Measurements from ENCODE around the gene PRSS16.
A peak's percentile ranks its signal among the peaks of the same experiment; 100 is the strongest.
"Not testable (repeated sequence)": the region's sequence is repeated elsewhere in the genome, so short reads cannot be mapped to it uniquely, and the experiment has no call there.

PRSS16 gene, protein sequence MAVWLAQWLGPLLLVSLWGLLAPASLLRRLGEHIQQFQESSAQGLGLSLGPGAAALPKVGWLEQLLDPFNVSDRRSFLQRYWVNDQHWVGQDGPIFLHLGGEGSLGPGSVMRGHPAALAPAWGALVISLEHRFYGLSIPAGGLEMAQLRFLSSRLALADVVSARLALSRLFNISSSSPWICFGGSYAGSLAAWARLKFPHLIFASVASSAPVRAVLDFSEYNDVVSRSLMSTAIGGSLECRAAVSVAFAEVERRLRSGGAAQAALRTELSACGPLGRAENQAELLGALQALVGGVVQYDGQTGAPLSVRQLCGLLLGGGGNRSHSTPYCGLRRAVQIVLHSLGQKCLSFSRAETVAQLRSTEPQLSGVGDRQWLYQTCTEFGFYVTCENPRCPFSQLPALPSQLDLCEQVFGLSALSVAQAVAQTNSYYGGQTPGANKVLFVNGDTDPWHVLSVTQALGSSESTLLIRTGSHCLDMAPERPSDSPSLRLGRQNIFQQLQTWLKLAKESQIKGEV

DNA sequence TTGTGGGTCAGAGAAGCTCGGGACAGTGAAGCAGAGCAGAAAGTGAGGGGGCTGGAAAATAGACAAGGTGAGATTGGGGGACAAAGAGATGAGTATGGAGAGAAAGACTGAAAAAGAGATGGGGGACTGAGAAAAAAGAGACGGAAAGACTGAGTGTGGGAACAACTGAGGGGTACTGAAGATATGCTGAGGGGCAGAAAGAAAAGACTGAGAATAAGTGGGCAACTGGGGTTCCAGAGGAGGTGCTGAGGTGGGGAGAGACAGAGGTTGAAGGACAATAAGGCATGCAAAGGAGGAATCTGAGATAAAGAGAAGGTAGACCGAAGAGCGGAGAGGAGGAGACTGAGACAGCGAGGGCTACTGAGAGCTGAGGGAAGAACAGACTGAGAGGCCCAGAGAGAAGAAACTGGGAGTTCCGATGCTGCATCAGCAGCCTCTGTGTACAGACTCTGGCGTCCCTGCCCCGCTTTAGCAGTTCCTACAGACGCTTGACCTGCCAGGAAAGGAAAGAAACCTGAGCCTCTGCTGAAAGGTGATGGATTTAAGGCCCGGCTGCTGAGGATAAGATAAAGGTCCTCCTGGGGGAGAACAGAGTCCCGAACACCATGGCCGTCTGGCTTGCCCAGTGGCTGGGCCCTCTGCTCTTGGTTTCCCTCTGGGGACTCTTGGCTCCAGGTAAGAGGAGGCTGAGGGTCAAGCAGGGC lies at the start of gene PRSS16:
PRSS16 (plus strand) TSS at position 569 of the 704 bp plus-strand sequence; CDS start at position 606, 37 bp downstream.
- DNase-seq (ENCODE audit: low read depth in 2 of 2), result no peak

DNA sequence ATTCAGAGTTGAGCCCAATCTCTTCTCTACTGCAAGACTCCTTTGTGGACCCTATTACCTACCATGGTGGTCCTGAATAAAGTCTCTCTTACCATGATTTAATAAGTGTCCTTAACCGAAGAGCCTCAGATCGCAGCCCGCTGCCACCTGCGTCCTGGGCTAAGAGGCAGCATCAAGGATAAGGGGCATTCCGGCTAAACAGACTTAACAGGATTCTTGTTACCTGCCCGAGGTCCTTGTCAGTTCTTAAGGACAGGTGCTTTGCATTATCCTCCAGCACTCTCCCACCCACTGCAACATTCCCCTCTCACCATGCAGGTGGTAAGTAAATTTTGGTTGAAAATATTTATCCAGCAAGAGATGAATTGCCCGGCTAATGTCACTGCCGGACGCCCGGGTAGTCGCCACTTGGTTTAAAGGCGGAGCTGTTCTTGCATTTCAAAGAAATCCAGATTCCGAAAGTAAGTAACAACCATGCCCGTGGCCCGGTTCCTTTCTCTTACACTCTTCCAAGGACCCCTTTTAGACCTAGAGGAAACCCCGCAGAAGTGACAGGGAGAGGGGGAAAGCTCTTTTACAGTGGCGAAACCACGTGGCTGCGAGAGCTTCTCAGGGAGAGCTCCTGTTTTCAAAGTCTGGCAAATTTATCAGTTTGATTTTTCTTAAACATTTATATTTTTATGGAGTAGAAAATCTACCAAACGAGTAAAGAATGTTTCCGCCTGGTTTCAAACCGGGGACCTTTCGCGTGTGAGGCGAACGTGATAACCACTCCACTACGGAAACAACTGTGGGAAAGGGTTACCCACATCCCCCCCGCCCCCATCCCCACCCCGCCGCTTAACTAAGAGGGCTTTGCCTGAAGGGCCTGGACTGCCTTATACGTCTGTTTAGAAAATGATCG lies 41.9 kb upstream of the PRSS16 start:
- DNase-seq (ENCODE audit: low read depth in 2 of 2), result no peak

DNA sequence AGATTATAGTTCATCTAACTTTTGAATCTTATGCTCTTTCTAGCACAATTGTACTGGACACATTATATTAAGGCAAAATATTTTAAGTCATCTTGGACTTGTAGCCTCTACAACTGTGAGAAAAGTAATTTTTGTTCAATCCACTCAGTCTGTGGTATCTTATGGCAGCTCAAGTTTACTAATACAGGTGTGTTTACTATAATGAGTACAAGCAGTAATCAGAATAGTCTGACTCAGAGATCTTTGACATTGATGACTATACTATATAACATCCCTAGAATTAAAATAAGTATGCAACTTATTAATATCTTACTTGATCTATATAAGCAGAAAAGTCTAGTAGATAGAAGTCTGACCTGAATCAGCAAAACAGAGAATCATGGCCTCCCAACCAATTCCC lies 40.7 kb upstream of the PRSS16 start:
- DNase-seq (ENCODE audit: low read depth in 2 of 2), result no peak

DNA sequence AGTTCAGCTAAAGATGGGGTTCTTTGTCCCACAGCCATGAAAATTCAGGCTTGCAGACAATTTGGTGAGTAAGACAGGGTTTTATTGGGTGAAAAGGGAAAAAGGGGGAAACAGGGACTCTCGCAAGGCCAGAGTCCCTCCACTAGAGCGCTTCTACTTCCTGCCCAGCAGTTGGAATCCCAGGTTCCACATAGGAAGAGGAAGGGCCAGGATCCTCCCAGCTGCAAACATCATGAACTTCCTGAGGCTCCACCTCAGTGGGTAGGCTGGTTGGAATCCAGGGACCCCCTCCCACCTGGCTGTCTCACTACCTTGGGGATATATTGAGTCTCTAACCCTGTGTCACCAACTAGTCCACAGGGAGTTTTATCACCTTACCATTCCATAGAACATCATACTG lies 39.5 kb upstream of the PRSS16 start:
- no peak for DNase-seq (ENCODE audit: low read depth in 2 of 2)

DNA sequence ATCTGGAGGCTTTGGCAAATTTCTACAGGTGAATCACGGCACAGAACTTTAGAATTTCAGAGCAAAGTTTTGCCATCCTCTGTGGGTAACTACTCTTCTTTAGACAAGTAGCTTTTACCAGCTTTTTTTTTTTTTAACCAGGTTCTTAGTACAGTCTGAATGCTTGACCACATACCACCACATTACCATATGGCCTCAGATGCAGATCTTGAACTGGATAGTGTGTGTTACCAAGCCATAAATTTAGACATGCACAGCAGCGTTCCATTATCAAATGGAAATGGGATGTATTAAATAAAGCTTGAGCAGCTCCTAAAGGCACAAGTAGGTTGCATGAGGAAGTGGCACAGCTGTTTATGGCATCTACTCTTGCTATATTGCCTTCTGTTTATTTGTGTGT lies 38.3 kb upstream of the PRSS16 start:
- DNase-seq (ENCODE audit: low read depth in 2 of 2), result no peak

DNA sequence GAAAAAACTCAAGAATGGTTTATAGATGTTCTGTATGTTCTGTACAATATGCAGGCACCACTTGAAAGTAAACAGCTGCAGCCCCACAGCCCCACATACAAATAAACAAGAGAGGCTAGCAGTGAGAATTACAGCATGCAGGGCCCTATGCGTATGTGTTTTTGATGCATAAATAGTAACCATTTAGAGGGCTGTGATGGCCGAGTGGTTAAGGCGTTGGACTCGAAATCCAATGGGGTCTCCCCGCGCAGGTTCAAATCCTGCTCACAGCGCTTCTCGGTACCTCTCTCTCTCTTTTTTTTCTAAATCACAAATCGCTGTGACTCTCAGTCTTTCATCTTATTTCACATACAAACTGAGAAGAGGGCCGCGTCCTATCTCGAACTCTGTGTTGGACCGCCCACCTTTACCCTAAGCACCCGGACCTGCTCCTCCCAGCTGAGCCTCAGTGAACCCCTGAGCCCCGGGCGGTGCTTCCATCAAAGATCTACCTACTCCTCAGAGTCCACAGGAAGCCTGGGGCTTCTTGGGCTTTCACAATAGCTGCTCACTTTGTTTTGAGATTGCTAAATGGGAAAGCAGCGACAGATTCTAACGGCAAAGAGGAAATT lies 37.7 kb upstream of the PRSS16 start:
- no peak for DNase-seq (ENCODE audit: low read depth in 2 of 2)

DNA sequence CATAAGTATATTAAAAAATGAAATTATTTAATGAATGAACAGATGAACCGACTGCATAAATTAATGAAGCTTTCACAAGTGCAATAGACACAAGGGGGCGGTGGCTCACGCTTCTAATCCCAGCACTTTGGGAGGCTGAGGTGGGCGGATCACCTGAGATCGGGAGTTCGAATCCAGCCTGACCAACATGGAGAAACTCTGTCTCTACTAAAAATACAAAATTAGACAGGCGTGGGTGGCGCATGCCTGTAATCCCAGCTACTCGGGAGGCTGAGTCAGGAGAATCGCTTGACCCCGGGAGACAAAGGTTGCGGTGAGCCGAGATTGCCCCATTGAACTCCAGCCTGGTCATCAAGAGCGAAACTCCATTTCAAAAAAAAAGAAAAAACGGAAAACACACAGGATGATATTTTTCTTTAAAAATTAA lies 34.4 kb upstream of the PRSS16 start:
- DNase-seq (ENCODE audit: low read depth in 2 of 2), result not testable (repeated sequence)

DNA sequence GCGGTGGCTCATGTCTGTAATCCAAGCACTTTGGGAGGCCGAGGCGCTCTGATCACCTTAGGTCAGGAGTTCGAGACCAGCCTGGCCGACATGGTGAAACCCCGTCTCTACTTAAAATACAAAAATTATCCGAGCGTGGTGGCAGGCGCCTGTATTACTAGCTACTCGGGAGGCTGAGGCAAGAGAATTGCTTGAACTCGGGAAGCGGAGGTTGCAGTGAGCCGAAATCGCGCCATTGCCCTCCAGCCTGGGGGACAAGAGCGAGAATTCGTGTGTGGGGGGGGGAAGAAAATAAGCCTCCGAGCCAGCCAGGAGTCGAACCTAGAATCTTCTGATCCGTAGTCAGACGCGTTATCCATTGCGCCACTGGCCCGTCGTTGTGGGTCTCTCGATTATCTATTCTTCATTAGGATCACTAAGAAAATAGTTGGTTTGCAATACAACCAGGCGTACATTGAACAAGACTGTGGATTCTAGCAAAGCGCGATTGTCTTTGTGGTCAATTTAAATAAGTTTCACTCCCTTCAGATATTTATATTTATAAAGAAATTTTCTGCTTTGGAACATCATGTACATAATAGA lies 33.9 kb upstream of the PRSS16 start:
- no peak for DNase-seq (ENCODE audit: low read depth in 2 of 2)

DNA sequence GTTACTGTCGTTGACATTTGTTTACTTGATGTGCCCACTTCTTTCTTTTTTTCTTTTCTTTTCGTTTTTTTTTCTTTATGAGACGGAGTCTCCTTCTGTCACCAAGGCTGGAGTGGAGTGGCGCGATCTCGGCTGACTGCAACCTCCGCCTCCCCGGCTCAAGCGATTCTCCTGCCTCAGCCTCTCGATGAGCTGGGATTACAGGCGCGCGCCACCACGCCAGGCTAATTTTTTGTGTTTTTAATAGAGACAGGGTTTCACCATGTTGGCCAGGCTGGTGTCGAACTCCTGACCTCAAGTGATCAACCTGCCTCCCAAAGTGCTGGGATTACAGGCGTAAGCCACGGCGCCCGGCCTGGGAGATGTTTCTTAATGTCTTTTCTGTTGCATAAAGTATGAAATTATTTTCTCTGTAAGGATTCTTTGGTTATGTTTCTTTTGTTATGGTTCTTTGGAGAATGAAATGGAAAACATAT lies 33.3 kb upstream of the PRSS16 start:
- DNase-seq (ENCODE audit: low read depth in 2 of 2), result no peak

DNA sequence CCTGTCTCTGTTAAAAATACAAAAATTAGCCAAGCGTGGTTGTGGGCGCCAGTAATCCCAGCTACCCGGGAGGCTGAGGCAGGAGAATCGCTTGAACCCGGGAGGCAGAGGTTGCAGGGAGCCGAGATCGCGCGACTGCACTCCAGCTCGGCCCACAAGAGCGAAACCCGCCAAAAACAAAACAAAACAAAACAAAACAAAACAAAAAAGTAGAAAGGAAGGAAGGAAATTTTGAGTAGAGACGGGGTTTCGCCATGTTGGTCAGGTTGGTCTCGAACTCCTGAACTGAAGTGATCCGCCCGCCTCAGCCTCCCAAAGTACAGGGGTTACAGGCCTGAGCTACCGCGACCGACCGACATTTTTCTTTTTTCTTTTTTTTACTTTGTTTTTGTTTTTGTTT lies 30.6 kb upstream of the PRSS16 start:
- no peak for DNase-seq (ENCODE audit: low read depth in 2 of 2)

DNA sequence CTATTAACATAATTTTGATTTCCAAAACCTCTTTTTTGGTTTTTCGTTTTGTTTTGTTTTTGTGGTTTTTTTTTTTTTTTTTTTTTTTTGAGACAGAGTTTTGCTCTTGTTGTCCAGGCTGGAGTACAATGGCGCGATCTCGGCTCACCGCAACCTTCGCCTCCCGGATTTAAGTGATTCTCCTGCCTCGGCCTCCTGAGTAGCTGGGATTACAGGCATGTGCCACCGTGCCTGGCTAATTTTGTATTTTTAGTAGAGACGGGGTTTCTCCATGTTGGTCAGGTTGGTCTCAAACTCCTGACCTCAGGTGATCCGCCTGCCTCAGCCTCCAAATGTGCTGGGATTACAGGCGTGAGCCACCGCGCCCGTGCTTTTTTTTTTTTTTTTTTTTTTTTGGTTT lies 24.5 kb upstream of the PRSS16 start:
- not testable (repeated sequence) for DNase-seq (ENCODE audit: low read depth in 2 of 2)

DNA sequence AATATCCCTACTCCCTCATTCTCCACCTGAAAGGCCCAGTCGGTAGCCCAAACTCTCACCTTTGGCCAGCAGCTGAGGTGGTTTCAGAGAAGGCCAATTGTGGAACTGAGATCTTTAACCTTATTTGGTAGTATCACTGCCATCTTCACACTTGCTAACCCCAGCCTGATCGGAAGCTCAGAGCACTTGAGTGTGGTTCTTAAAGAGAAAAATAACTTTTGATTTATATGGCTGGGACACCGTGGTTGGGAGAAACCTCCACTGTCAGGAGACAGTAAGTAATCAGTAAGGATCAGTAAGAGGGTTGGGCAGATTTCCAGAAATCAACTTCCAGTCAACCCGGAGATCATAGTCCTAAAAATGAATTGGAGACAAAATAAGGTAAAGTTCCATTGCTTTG lies 22.8 kb upstream of the PRSS16 start:
- DNase-seq (ENCODE audit: low read depth in 2 of 2), result no peak

DNA sequence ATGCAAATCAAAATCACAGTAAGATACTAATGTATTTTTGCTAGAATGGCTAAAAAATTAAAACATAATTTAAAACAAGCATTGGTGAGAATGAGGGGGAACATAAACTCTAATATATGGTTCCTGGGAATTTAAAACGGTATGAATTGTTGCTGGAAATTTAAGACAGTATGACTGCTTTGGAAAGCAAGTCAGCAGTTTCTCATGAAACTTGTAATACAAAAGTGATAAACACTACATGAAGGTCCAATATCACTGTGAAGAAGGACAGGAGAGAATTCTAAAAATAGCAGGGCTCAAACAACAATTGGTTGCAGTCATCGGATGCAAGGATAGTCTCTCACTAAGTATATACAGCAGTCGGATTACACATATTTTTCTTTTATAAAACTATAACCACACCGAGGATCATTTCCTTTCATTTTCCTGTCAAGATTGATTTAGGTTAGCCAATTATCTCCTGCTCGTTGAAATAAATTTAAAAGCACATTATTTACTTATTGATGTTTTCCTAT lies 18.5 kb upstream of the PRSS16 start:
- no peak for DNase-seq (ENCODE audit: low read depth in 2 of 2)

DNA sequence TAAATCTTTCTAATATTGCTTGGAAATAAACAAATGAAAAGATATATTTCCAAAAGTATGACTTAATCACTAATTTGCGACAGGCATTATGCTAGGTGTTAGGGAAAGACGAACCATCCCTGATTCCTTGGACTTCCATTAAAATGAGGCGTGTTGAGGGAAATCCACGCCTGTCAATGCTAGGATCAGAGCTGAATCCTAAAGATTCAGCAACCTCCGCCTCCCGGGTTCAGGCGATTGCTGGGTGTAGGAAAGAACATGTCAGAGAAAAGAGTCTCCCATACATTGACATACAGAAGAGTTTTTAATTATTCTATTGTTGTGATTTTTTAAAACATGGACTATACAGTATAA lies 16.8 kb upstream of the PRSS16 start:
- no peak for DNase-seq (ENCODE audit: low read depth in 2 of 2)

DNA sequence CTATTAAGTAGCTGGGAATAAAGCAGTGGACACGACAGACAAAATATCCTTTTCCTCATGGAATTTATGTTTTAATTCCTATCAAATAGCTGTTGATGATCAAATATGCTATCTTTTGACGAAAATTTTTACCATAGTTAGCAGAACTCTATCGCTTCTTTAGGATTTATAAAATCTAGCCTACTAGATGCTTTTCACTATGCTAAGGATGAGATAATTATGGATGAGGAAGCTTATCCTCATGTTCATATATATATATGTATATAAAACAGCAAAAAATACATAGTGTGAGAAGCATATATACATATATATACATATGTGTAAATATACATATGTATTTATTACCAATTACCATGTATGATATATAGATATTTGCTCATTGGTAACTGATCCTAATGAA lies 12.9 kb upstream of the PRSS16 start:
- DNase-seq (ENCODE audit: low read depth in 2 of 2), result no peak

DNA sequence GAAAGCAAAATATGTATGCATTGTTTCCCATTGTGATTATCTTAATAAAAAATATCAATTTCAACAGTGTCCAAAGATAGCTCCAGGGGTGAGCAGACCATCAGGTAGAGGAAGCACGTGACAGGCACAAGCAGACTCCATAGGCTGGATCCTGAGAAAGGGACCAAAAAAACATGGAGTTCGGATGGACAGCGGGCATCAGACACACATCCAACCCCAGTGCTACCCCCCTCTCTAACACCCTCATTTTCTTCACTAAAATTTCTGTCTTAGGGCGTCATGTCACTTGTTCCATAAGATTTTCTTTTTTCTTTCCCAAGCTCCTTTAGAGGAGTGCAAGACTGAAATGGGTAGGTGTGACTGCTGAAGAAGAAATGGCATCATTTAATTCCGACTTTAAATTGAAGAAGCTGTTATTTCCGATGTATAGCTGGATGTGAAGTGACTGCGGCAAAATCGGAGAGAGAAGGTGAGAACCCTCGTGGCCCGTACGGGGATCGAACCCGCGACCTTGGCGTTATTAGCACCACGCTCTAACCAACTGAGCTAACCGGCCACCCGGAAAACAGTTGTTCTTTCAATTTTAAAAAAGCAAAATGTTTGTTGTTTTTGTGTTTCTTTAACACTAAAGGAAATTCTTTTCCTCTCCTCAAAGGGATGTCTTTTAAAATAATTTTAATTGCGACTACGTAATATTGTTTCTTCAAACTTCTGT lies 10.3 kb upstream of the PRSS16 start:
- DNase-seq (ENCODE audit: low read depth in 2 of 2), result peak; percentile 50 to 57

DNA sequence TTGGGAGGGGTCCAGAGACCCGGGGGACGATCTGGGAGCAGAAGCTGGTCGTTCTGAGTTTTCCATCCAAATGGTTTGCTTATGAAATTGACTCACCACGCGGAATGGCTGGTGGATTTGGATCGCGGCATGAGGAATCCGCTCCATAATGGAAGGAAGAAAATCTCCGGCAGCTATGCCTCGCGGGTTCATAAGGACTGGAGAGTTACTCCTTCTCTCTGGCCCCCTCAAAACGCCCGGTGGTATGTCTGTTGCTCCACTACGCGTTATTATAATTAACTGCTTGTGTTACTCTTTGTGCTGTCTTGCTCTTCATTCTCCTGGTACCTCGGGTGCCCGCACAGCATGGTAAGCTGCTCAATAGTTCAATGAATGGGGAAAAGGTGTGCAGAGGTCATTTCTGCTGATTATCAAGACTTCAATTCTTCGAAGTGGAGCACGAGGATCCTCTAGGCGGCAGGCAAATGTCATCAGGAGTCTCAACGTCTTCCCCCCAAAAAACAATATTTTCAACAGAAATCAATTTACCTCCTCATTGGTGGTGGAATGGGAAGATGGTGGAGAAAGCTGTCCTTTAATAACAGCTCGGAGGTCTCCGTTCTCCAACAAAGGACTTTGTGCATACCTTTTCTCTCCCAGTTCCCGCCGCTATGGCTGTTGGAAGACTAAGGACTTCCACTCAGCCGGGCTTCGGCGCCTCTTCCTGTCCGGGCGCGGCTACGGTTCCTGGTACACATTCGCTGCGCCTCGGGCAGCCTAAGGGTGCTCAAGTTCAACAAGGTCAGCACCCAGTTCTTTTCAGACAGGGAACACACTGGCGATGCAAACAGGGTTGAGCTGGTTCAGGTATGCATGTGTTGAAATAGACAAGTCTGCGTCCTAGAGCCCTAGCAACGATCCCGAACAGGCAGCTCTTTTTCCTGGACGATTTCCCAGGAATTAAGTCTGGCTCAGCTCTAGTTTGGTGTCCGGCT lies 9.2 kb upstream of the PRSS16 start:
- DNase-seq (ENCODE audit: low read depth in 2 of 2), result no peak

DNA sequence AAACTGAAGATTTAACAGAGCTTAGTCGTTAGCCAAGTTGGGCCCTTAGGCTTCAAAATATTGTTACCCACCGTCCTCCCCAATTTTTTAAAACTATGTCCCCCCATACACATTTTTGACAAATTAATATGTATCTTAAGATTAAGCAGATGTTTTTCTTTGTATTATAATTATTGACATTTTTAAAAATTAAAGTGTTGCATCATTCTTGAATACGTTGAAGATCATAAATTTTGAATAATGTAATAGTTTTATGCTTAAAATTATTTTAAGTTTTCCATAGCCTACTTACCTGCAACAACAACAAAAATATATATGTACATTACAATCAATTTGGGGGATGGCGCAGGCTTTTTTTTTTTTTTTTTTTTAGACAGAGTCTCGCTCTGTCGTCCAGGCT lies 8.2 kb upstream of the PRSS16 start:
- DNase-seq (ENCODE audit: low read depth in 2 of 2), result no peak

DNA sequence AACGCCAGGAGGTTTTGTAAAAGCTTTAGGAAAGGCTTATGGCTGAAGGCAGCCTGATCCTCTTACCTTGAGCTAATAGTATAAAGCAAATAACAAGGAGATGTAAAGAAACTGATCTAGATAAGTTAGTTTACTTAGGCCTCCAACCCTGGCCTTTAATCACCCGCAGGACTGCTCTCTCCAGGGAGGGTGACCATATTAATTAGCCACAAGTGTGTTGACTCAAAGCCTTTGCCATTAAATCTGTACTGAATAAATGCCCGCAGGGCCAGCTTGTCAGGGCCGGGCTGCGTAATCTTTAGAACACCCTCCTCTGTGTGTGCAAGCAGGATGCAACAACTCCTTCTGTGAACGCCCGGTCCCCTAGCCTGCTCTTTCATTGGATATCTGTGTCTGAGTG lies 6.1 kb upstream of the PRSS16 start:
- no peak for DNase-seq (ENCODE audit: low read depth in 2 of 2)

Measured in stimulated activated CD4-positive, alpha-beta T cell treated with anti-CD3 and anti-CD28 coated beads, Interleukin-15, amount 100 ng/mL, for 48 hours (primary cell).